Stimulated activated CD4-positive, alpha-beta T cell treated with anti-CD3 and anti-CD28 coated beads, Interleukin-12 subunit alpha, Interleukin-12 subunit beta, amount 100 ng/mL, for 4 hours (primary cell): Measurements from ENCODE around the gene SPTB.

Experiments used
- DNase-seq: peaks from one replicate; pipeline ENCODE4 v3.0.0-alpha.2; 2020

Gene SPTB

GRCh38 chr14:64782196-64782595, 97.5 kb downstream of the SPTB start:
- no peak for DNase-seq

- no peak for DNase-seq
Observed at GRCh38 chr14:64779472-64779871, 100.2 kb downstream of the SPTB start.

GRCh38 chr14:64778104-64778754, 101.5 kb downstream of the SPTB start:
- DNase-seq, result no peak

GRCh38 chr14:64777461-64777860, 102.2 kb downstream of the SPTB start:
- no peak for DNase-seq

GRCh38 chr14:64775081-64775777, 104.5 kb downstream of the SPTB start:
- DNase-seq, result no peak

GRCh38 chr14:64774272-64774671, 105.4 kb downstream of the SPTB start:
- no peak for DNase-seq

- no peak for DNase-seq
Observed at GRCh38 chr14:64773577-64773976, 106.1 kb downstream of the SPTB start.

- DNase-seq, result no peak
Observed at GRCh38 chr14:64773046-64773445, 106.7 kb downstream of the SPTB start.

- DNase-seq, result no peak
Observed at GRCh38 chr14:64772397-64772950, 107.2 kb downstream of the SPTB start.

- no peak for DNase-seq
Observed at GRCh38 chr14:64771161-64771560, 108.5 kb downstream of the SPTB start.

- DNase-seq, result no peak
Observed at GRCh38 chr14:64770751-64771150, 109.0 kb downstream of the SPTB start.

- no peak for DNase-seq
Observed at GRCh38 chr14:64769096-64770020, 110.3 kb downstream of the SPTB start.

GRCh38 chr14:64768401-64769095, 111.2 kb downstream of the SPTB start:
- no peak for DNase-seq

GRCh38 chr14:64767215-64767964, 112.3 kb downstream of the SPTB start:
- no peak for DNase-seq

- no peak for DNase-seq
Observed at GRCh38 chr14:64766430-64767151, 113.1 kb downstream of the SPTB start.

- DNase-seq, result no peak
Observed at GRCh38 chr14:64765740-64766302, 113.9 kb downstream of the SPTB start.

GRCh38 chr14:64764641-64765520, 114.8 kb downstream of the SPTB start:
- DNase-seq, result peak; percentile 56

- no peak for DNase-seq
Observed at GRCh38 chr14:64763801-64764621, 115.7 kb downstream of the SPTB start.
